HL-60 (cell line): ENCODE results near the gene SLC6A13.

Source experiments
- POLR2AphosphoS5 ChIP-seq: IDR thresholded peaks from 2 replicates; pipeline ENCODE4 v1.6.1; 2012; ENCODE audit warnings: low read depth
- TF ChIP-seq, protein P1 (sequence below): IDR thresholded peaks from one replicate; pipeline ENCODE4 v1.5.1; 2011; ENCODE audit warnings: low read length, control low read depth, inconsistent platforms; ENCODE audit not compliant: insufficient read depth

DNA sequence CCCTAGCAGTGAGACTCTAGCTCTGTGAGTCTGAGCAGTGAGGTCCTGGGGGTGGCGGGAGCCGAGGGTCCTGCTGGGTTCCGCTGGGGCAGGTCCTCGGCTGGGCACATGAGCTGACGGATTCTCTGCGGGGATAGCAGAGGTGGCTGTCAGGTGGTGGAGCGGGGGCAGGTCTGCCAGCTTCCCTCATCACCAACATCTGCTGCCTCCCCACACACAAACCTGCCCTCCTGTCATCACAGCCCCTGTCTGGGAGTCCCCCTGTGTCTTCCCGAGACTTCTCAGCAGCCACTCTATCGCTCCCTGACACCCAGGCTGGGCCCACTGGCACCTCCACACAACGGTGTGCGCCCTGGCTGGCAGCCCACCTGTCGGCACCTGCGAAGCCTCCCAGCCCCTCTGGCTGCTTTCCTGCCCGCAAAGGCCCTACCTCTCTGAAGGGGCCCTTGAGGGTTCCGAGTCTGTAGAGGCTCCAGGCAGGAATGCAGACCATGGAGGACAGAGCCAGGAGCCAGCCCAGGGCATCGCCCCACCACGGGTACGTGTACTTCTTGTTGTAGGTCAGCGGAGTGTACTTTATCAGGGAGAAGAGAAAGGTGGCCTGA, 41.6 kb downstream of the SLC6A13 start:
- no peak for TF ChIP-seq POLR2AphosphoS5
- TF ChIP-seq, protein P1, sequence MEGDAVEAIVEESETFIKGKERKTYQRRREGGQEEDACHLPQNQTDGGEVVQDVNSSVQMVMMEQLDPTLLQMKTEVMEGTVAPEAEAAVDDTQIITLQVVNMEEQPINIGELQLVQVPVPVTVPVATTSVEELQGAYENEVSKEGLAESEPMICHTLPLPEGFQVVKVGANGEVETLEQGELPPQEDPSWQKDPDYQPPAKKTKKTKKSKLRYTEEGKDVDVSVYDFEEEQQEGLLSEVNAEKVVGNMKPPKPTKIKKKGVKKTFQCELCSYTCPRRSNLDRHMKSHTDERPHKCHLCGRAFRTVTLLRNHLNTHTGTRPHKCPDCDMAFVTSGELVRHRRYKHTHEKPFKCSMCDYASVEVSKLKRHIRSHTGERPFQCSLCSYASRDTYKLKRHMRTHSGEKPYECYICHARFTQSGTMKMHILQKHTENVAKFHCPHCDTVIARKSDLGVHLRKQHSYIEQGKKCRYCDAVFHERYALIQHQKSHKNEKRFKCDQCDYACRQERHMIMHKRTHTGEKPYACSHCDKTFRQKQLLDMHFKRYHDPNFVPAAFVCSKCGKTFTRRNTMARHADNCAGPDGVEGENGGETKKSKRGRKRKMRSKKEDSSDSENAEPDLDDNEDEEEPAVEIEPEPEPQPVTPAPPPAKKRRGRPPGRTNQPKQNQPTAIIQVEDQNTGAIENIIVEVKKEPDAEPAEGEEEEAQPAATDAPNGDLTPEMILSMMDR = no peak
